ENCODE measurements around the gene STXBP1. TPM values are rescaled to one million over a fixed set of nuclear protein-coding genes. Genes with fewer than 3 reads are reported as not detected.

STXBP1 gene
- total and polyA plus RNA-seq, 2 donors (not counting 3 experiments of a cell fraction or from before 2014, with no cell fraction given): 18.8 to 51.3 TPM

DNA sequence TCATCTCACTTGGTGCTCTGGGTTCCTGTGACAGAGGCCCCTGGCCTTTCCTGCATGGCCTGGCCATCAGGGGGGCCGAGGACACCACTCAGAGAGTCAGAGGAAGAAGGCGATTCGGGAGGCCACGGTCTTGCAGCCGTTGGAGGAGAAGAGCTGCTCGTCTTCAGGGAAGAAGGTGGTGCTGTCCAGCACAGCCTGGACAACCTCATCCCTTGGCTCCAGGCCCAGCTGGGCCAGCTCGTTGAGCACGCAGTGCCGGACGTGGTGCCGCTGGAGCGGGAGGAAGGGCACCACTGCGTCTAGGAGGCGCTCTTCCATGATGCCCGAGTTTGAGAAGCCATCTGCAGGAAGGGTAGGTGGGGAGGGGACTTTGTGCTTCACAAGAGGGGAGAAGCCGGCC lies 119.9 kb downstream of the STXBP1 start:
- ChIA-PET CTCF (interaction anchor here (1.5 kb wide), 1 partner anchor 143 kb away, joined by 4 read pairs; no protein-coding TSS in a partner anchor), POLR2A (interaction anchor here (0.5 kb wide), 1 partner anchor 25 kb away, joined by 5 read pairs; no protein-coding TSS in a partner anchor)
- Histone ChIP-seq H4K20me1 (replicated peaks; ENCODE audit: control insufficient read depth, extremely low read depth, insufficient read depth, low read length) (no peaks in the 10 kb centered on the region), H3K79me2 (ENCODE audit: control insufficient read depth, insufficient read depth, low read length) (peaks cover 2% of the 10 kb centered on the region), H3K27me3 (ENCODE audit: control insufficient read depth in 2 of 2, insufficient read depth in 2 of 2, low read length in 2 of 2) (no peaks in the 10 kb centered on the region), H3K9me3 (replicated peaks; ENCODE audit: control insufficient read depth, insufficient read depth, low read length) (no peaks in the 10 kb centered on the region), H3K27ac (ENCODE audit: insufficient read depth, low read depth, low read length) (no peak overlapping the region), H3K9me1 (replicated peaks; ENCODE audit: control insufficient read depth, extremely low read depth, insufficient read depth, low read length) (no peaks in the 10 kb centered on the region), H3K36me3 (ENCODE audit: control insufficient read depth in 2 of 2, extremely low read depth in 1 of 2, insufficient read depth in 2 of 2, low read length in 2 of 2) (peaks cover 0 to 12% of the 10 kb centered on the region in 2 experiments), H2AFZ (ENCODE audit: low read depth, low read length) (no peak overlapping the region), H3K9ac (replicated peaks; ENCODE audit: extremely low read depth, insufficient read depth, low read length) (no peak overlapping the region), H3K4me1 (ENCODE audit: control insufficient read depth, extremely low read depth, insufficient read depth, low read length) (peaks cover 12% of the 10 kb centered on the region), H3K4me3 (replicated peaks in 1 of 3; ENCODE audit: insufficient read depth in 1 of 3, low read depth in 1 of 3, low read length in 3 of 3) (no peak overlapping the region), H3K4me2 (ENCODE audit: insufficient read depth, low read length) (no peak overlapping the region)
- no TSS peak for BruUV-seq (replicated peaks)
- TF ChIP-seq GATA2 (IDR thresholded peaks at IDR 0.05; ENCODE audit: insufficient read depth, insufficient read length, low read depth, low read length): no peak
- no peak for TF ChIP-seq POLR2AphosphoS5 (IDR thresholded peaks at IDR 0.05; ENCODE audit: insufficient read depth, low read depth, low read length)
- no peak for TF ChIP-seq FOS (IDR thresholded peaks at IDR 0.05; ENCODE audit: borderline replicate concordance, insufficient read depth, low read length)
- no peak for TF ChIP-seq JUN (IDR thresholded peaks at IDR 0.05; ENCODE audit: borderline replicate concordance, insufficient read depth, insufficient read length, low read depth)
- no peak for TF ChIP-seq POLR2A (IDR thresholded peaks at IDR 0.05; ENCODE audit: low read depth, low read length)
- no peak for TF ChIP-seq EZH2 (IDR thresholded peaks at IDR 0.05; ENCODE audit: borderline replicate concordance, low read depth, low read length, severe bottlenecking)
- TF ChIP-seq, protein P1, sequence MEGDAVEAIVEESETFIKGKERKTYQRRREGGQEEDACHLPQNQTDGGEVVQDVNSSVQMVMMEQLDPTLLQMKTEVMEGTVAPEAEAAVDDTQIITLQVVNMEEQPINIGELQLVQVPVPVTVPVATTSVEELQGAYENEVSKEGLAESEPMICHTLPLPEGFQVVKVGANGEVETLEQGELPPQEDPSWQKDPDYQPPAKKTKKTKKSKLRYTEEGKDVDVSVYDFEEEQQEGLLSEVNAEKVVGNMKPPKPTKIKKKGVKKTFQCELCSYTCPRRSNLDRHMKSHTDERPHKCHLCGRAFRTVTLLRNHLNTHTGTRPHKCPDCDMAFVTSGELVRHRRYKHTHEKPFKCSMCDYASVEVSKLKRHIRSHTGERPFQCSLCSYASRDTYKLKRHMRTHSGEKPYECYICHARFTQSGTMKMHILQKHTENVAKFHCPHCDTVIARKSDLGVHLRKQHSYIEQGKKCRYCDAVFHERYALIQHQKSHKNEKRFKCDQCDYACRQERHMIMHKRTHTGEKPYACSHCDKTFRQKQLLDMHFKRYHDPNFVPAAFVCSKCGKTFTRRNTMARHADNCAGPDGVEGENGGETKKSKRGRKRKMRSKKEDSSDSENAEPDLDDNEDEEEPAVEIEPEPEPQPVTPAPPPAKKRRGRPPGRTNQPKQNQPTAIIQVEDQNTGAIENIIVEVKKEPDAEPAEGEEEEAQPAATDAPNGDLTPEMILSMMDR (IDR thresholded peaks at IDR 0.05; ENCODE audit: extremely low read depth in 1 of 2, insufficient read depth in 1 of 2, low read depth in 1 of 2, low read length in 2 of 2): no peak
- no peak for TF ChIP-seq MAX (IDR thresholded peaks at IDR 0.05; ENCODE audit: insufficient read depth, insufficient read length)
- TF ChIP-seq MYC (IDR thresholded peaks at IDR 0.05; ENCODE audit: low read depth, low read length): no peak
- no peak for FAIRE-seq
- intact Hi-C loops (cut with micrococcal nuclease) (no loop called here), dilution Hi-C loops (cut with MboI; ENCODE audit: extremely low pct_ligation_motif_present, low sequenced_read_pairs) (no loop called here)
- no peak for DNase-seq (ENCODE audit: low read depth, low spot score)

Measured in endothelial cell of umbilical vein (primary cell).